ENCODE data around the gene KAZALD1. TPM values are rescaled to one million over a fixed set of nuclear protein-coding genes. Genes with fewer than 3 reads are reported as not detected.

KAZALD1 gene
- total and polyA plus RNA-seq, 3 donors from 2014 or later, result 6.4 to 11.0 (median 6.8) TPM

DNA sequence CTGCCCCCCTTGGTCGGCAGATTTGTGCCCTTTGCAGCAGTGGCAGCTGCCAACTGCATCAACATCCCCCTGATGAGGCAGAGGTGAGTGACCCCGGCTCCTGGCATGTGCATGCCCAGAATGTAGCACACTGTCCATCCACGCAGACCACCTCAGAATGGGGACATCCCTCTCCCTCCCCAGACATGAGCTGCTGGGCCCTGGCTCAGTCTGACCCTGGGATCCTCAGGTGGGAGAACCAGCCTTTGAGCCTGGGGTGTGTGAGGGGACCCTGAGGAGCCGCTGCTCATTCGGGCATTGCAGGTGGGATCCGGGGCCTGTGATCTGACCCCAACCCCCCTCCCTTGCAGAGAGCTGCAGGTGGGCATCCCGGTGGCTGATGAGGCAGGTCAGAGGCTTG is 25.1 kb upstream of the KAZALD1 start:
- WGBS, 2 donors, result 72 to 77% methylated on average over 2 to 5 of the region's 7 CpGs
- H3K9me3 ChIP-seq, result no peaks in the 10 kb centered on the region
- TF ChIP-seq, protein P1, sequence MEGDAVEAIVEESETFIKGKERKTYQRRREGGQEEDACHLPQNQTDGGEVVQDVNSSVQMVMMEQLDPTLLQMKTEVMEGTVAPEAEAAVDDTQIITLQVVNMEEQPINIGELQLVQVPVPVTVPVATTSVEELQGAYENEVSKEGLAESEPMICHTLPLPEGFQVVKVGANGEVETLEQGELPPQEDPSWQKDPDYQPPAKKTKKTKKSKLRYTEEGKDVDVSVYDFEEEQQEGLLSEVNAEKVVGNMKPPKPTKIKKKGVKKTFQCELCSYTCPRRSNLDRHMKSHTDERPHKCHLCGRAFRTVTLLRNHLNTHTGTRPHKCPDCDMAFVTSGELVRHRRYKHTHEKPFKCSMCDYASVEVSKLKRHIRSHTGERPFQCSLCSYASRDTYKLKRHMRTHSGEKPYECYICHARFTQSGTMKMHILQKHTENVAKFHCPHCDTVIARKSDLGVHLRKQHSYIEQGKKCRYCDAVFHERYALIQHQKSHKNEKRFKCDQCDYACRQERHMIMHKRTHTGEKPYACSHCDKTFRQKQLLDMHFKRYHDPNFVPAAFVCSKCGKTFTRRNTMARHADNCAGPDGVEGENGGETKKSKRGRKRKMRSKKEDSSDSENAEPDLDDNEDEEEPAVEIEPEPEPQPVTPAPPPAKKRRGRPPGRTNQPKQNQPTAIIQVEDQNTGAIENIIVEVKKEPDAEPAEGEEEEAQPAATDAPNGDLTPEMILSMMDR (IDR thresholded peaks at IDR 0.05), result no peak
- no peak for TF ChIP-seq POLR2A (IDR thresholded peaks at IDR 0.05)
- H3K27ac ChIP-seq, result no peak overlapping the region
- no peaks in the 10 kb centered on the region for H3K27me3 ChIP-seq
- peaks cover 13% of the 10 kb centered on the region for H3K4me1 ChIP-seq
- no peak overlapping the region for H3K4me3 ChIP-seq
- intact Hi-C loops (cut with DNase I; ENCODE audit: low total_unique reads), result no loop called here
- no peaks in the 10 kb centered on the region for H3K36me3 ChIP-seq (ENCODE audit: low read depth, missing control alignments)
- no peak for DNase-seq

GRCh38 chr10:101038484-101038883 is 23.3 kb upstream of the KAZALD1 start:
- Histone ChIP-seq H3K4me1 (peaks cover 18% of the 10 kb centered on the region), H3K9me3 (no peaks in the 10 kb centered on the region), H3K36me3 (ENCODE audit: low read depth, missing control alignments) (no peaks in the 10 kb centered on the region), H3K27ac (no peak overlapping the region), H3K4me3 (no peak overlapping the region), H3K27me3 (no peaks in the 10 kb centered on the region)
- 73 to 83% methylated on average over 5 of the region's 5 CpGs for WGBS, 2 donors
- intact Hi-C loops (cut with DNase I; ENCODE audit: low total_unique reads), result no loop called here
- DNase-seq, result no peak
- TF ChIP-seq, protein P1 (IDR thresholded peaks at IDR 0.05), result no peak
- TF ChIP-seq POLR2A (IDR thresholded peaks at IDR 0.05), result no peak

- peak overlapping the region; percentile 45 to 88 for H3K27ac ChIP-seq
- no peaks in the 10 kb centered on the region for H3K9me3 ChIP-seq
- intact Hi-C loops (cut with DNase I; ENCODE audit: low total_unique reads), result no loop called here
- no peaks in the 10 kb centered on the region for H3K27me3 ChIP-seq
- no peaks in the 10 kb centered on the region for H3K36me3 ChIP-seq (ENCODE audit: low read depth, missing control alignments)
- peak; percentile 83 for DNase-seq
- WGBS, 2 donors, result 66 to 86% methylated on average over 3 of the region's 3 CpGs
- TF ChIP-seq, protein P1 (IDR thresholded peaks at IDR 0.05), result no peak
- TF ChIP-seq POLR2A (IDR thresholded peaks at IDR 0.05), result no peak
- peaks cover 22% of the 10 kb centered on the region for H3K4me1 ChIP-seq
- no peak overlapping the region for H3K4me3 ChIP-seq
Observed at GRCh38 chr10:101040061-101040460, 21.7 kb upstream of the KAZALD1 start.

DNA sequence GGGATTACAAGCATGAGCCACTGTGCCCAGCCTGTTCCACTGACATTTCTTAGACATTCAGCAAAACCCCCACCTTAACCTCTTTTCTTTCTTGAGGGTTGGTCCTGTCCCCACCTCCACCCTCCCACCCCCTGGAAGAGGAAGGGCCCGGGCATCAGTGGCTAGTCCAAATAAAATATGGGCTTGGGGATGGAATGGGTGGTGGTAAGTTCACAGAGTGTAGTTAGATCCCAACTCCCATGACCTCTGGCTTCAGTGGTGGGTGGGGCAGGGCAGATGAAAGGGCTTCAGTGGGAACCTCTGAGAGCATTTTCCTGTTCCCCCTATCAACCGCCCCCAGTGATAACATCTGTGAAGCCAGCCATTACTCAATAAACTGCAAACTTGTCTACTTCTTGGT is 20.9 kb upstream of the KAZALD1 start:
- H3K36me3 ChIP-seq (ENCODE audit: low read depth, missing control alignments), result no peaks in the 10 kb centered on the region
- WGBS, 2 donors, result 46 to 52% methylated on average over 2 of the region's 2 CpGs
- no peak for DNase-seq
- H3K27me3 ChIP-seq, result no peaks in the 10 kb centered on the region
- H3K9me3 ChIP-seq, result no peaks in the 10 kb centered on the region
- no peak overlapping the region for H3K4me3 ChIP-seq
- peak overlapping the region; percentile 45 to 88 for H3K27ac ChIP-seq
- TF ChIP-seq POLR2A (IDR thresholded peaks at IDR 0.05), result no peak
- TF ChIP-seq, protein P1 (IDR thresholded peaks at IDR 0.05), result no peak
- peaks cover 22% of the 10 kb centered on the region for H3K4me1 ChIP-seq
- intact Hi-C loops (cut with DNase I; ENCODE audit: low total_unique reads), result no loop called here

- TF ChIP-seq, protein P1 (IDR thresholded peaks at IDR 0.05), result peak; percentile 64 to 77 (median 76)
- no peak for TF ChIP-seq POLR2A (IDR thresholded peaks at IDR 0.05)
- Histone ChIP-seq H3K36me3 (ENCODE audit: low read depth, missing control alignments) (no peaks in the 10 kb centered on the region), H3K9me3 (no peaks in the 10 kb centered on the region), H3K27me3 (no peaks in the 10 kb centered on the region), H3K4me1 (peaks cover 22% of the 10 kb centered on the region), H3K27ac (peak overlapping the region; percentile 88 to 89), H3K4me3 (no peak overlapping the region)
- intact Hi-C loops (cut with DNase I; ENCODE audit: low total_unique reads), result no loop called here
- DNase-seq, result peak; percentile 91
- 38 to 46% methylated on average over 6 of the region's 6 CpGs for WGBS, 2 donors
Observed at GRCh38 chr10:101041252-101041761, 20.5 kb upstream of the KAZALD1 start.
